Heart left ventricle (tissue), 16 donors: ENCODE data around the gene SLC16A5. TPM values are rescaled to one million over a fixed set of nuclear protein-coding genes. Genes with fewer than 3 reads are reported as not detected.

Experiments
- ATAC-seq, 4 donors: fragments of 200-7000 bp; cut with Tn5 transposase; one replicate each; pipeline ENCODE4 v1.9.1; 2020 to 2022; ENCODE audit warnings: moderate library complexity in 4 of 4, mild to moderate bottlenecking in 3 of 4, moderate number of reproducible peaks in 1 of 4
- DNase-seq, 5 donors: peaks; one replicate each; pipeline ENCODE4 v3.0.0-alpha.2; 2020
- H3K27ac ChIP-seq, 12 donors: fragments of 200-600 bp; sonication (generic) in 4 of 12; one replicate each; pipeline versions ENCODE4 v1.5.0 to v1.8.0; 2016 to 2022; ENCODE audit warnings: mild to moderate bottlenecking in 2 of 12
- H3K27me3 ChIP-seq, 9 donors: fragments of 200-600 bp; sonication (generic) in 2 of 9; one replicate each; pipeline versions ENCODE4 v1.5.1 to v1.8.0; 2016 to 2022; ENCODE audit warnings: mild to moderate bottlenecking in 3 of 9
- H3K36me3 ChIP-seq, 9 donors: fragments of 200-600 bp; sonication (generic) in 2 of 9; one replicate each; pipeline versions ENCODE4 v1.5.0 to v1.8.0; 2018 to 2022; ENCODE audit warnings: mild to moderate bottlenecking in 2 of 9
- H3K4me1 ChIP-seq, 12 donors: fragments of 200-600 bp; sonication (generic) in 4 of 12; one replicate each; pipeline versions ENCODE4 v1.5.0 to v1.8.0; 2016 to 2022; ENCODE audit warnings: mild to moderate bottlenecking in 3 of 12
- H3K4me3 ChIP-seq, 12 donors: fragments of 200-600 bp; sonication (generic) in 4 of 12; one replicate each; pipeline versions ENCODE4 v1.5.0 to v1.8.0; 2017 to 2022; ENCODE audit warnings: mild to moderate bottlenecking in 9 of 12, moderate library complexity in 4 of 12
- H3K9me3 ChIP-seq, 12 donors: fragments of 200-600 bp; sonication (generic) in 4 of 12; one replicate each; pipeline versions ENCODE4 v1.5.0 to v1.8.0; 2016 to 2022; ENCODE audit warnings: mild to moderate bottlenecking in 1 of 12
- CTCF ChIP-seq, 12 donors: fragments of 200-600 bp; sonication (generic) in 4 of 12; IDR thresholded peaks; one replicate each; pipeline versions ENCODE4 v1.5.0 to v1.8.0; 2018 to 2022; ENCODE audit warnings: antibody characterized with exemption in 12 of 12, mild to moderate bottlenecking in 5 of 12
- POLR2A ChIP-seq, 2 donors: fragments of 450-650 bp; IDR thresholded peaks; one replicate each; pipeline ENCODE4 v1.6.1; 2017; ENCODE audit warnings: antibody characterized with exemption in 2 of 2, mild to moderate bottlenecking in 2 of 2, moderate library complexity in 2 of 2
- WGBS, 4 donors: extraction: QIAGEN DNeasy Blood & Tissue Kit in 2 of 4; methylation state at CpG; one replicate each; pipeline versions ENCODE4 v1.1.5 to v1.1.7; 2013 to 2018; 5-methylcytosine and 5-hydroxymethylcytosine counted together
- intact Hi-C, 10 donors: fragments of 100-400 bp; cut with DNase I; formaldehyde crosslinking; loops; one replicate each; pipeline versions ENCODE4 v1.11.1 to v1.14.2; 2022
- polyA plus RNA-seq, 2 donors: library from polyadenylated mRNA; stranded (reverse); fragments of 200-250 nt; gene quantifications; one replicate each; pipeline ENCODE4 v1.2.3, GENCODE V29; 2013
- total RNA-seq, 9 donors: library from RNA; depleted of rRNA in 2 of 9; stranded (reverse); fragments of >200 nt in 2 of 9; fragmentation: NEBNext Ultra II Directional in 3 of 9; extraction: Animal tissue kit (Norgen Biotek cat#: 25700) in 3 of 9; gene quantifications; one replicate each; pipeline versions ENCODE4 v1.1.0 to v1.2.4, GENCODE V29; 2016 to 2023
- donor health status: ischemic (EF 13 %, LVEDD 7.1; RV severe dilation, severe dysfunction).
- donor health status: healthy with polysubstance abuse.
- donor health status: DM: no; HTN: yes; CAD: no.
- donor health status: DM: no; HTN: no; CAD: no.
- donor health status: ischemic (EF 25% LVEDD 6.9; RV normal size, moderate dysfunction).
- donor health status: ischemic (EF 25% LVEDD 5.7; RV mildly dilated, moderate dysfunction).
- donor health status: healthy.
- donor health status: DM: yes; HTN: yes; CAD: no.
- donor health status: ischemic (EF 35%, LVEDD 5.7; RV mildly dilated, moderate dysfunction).
- donor health status: nonischemic (EF 11% LVEDD 7.7; RV severe dilation, severe dysfunction).
- donor health status: DM: yes; HTN: yes; CAD: no.
- donor health status: PGD.
- donor health status: ischemic (EF 29% LVEDD 5.4; RV normal size, mild dysfunction).
- donor health status: nonischemic (EF 23%, LVEDD 6.1; RV moderate dilation, normal function).

SLC16A5 gene
- total and polyA plus RNA-seq, 11 donors, result 4.3 to 23.3 (median 10.9) TPM

GRCh38 chr17:75115555-75115954 lies 27.8 kb downstream of the SLC16A5 start:
- TF ChIP-seq CTCF (IDR thresholded peaks at IDR 0.05) (no peak), POLR2A (IDR thresholded peaks at IDR 0.05) (no peak)
- ATAC-seq (no peak), DNase-seq (no peak)
- Histone ChIP-seq H3K27ac (peak overlapping the region in 2 of 12 donors; percentile 89 to 93), H3K4me1 (peaks cover 0 to 43% (median 23%) of the 10 kb centered on the region in 12 donors), H3K4me3 (no peak overlapping the region), H3K9me3 (no peaks in the 10 kb centered on the region), H3K27me3 (no peaks in the 10 kb centered on the region), H3K36me3 (peaks cover 0 to 11% (median 3%) of the 10 kb centered on the region in 9 donors)
- intact Hi-C loops, result loop anchor here in 6 of 10 donors (2.0 to 10.0 kb wide), 8 partner anchors 15 to 299 kb away; partner anchors contain the start of genes NT5C (in 1 of the 6) and NUP85 (in 1 of the 6)

- H3K4me3 ChIP-seq, result no peak overlapping the region
- H3K9me3 ChIP-seq, result no peaks in the 10 kb centered on the region
- TF ChIP-seq CTCF (IDR thresholded peaks at IDR 0.05) (no peak), POLR2A (IDR thresholded peaks at IDR 0.05) (no peak)
- H3K27ac ChIP-seq, result no peak overlapping the region
- intact Hi-C loops, result loop anchor here in 5 of 10 donors (5.0 to 10.0 kb wide), 5 partner anchors 56 to 298 kb away; partner anchors contain the start of gene NUP85 (in 1 of the 5)
- no peak for ATAC-seq
- peaks cover 0 to 20% (median 10%) of the 10 kb centered on the region in 9 donors for H3K36me3 ChIP-seq
- H3K27me3 ChIP-seq, result no peaks in the 10 kb centered on the region
- DNase-seq, result no peak
- 71 to 79% (median 77%) methylated on average over 6 to 9 of the region's 9 CpGs for WGBS, 4 donors
- peaks cover 0 to 34% (median 16%) of the 10 kb centered on the region in 12 donors for H3K4me1 ChIP-seq
These were observed 29.0 kb downstream of the SLC16A5 start for GRCh38 chr17:75116737-75117136.

GRCh38 chr17:75118307-75118706 lies 30.6 kb downstream of the SLC16A5 start:
- WGBS, 4 donors, result 90 to 94% (median 92%) methylated on average over 12 to 14 of the region's 14 CpGs
- ATAC-seq, result no peak
- Histone ChIP-seq H3K4me3 (no peak overlapping the region), H3K4me1 (peaks cover 0 to 27% (median 15%) of the 10 kb centered on the region in 12 donors), H3K36me3 (peaks cover 0 to 21% (median 10%) of the 10 kb centered on the region in 9 donors), H3K9me3 (no peaks in the 10 kb centered on the region), H3K27ac (no peak overlapping the region), H3K27me3 (no peaks in the 10 kb centered on the region)
- no peak for TF ChIP-seq CTCF (IDR thresholded peaks at IDR 0.05)
- TF ChIP-seq POLR2A (IDR thresholded peaks at IDR 0.05), result no peak
- intact Hi-C loops, result loop anchor here in 5 of 10 donors (5.0 to 10.0 kb wide), 5 partner anchors 54 to 296 kb away; partner anchors contain the start of gene NUP85 (in 1 of the 5)
- no peak for DNase-seq

GRCh38 chr17:75124041-75124818 lies 36.5 kb downstream of the SLC16A5 start:
- no peak for TF ChIP-seq CTCF (IDR thresholded peaks at IDR 0.05)
- TF ChIP-seq POLR2A (IDR thresholded peaks at IDR 0.05), result no peak
- H3K4me3 ChIP-seq, result no peak overlapping the region
- 65 to 73% (median 67%) methylated on average over 18 to 19 of the region's 19 CpGs for WGBS, 4 donors

More at GRCh38 chr17:75124041-75124818, 36.5 kb downstream of the SLC16A5 start:
- intact Hi-C loops, result loop anchor here in 1 of 10 donors (10.0 kb wide), 1 partner anchor 159 kb away; no protein-coding TSS in a partner anchor
- Histone ChIP-seq H3K36me3 (peaks cover 0 to 22% (median 12%) of the 10 kb centered on the region in 9 donors), H3K27ac (peak overlapping the region in 7 of 12 donors; percentile 23 to 62 (median 46)), H3K9me3 (no peaks in the 10 kb centered on the region), H3K4me1 (peaks cover 0 to 29% (median 9%) of the 10 kb centered on the region in 12 donors), H3K27me3 (no peaks in the 10 kb centered on the region)
- DNase-seq (peak in 4 of 5 donors; percentile 48 to 80 (median 68)), ATAC-seq (peak in 3 of 4 donors; percentile 80 to 86 (median 81))
